ENCODE data around the gene MTF2.

The MTF2 gene

GRCh38 chr1:93111065-93111464, 32.0 kb downstream of the MTF2 start:
- no peak for TF ChIP-seq CTCF (IDR thresholded peaks at IDR 0.05; ENCODE audit: extremely low read depth, insufficient read depth, missing control alignments)

GRCh38 chr1:93111561-93111960, 32.5 kb downstream of the MTF2 start:
- in situ Hi-C loops (cut with MboI; ENCODE audit: low pct_unique_long_range_greater_than_20kb, low sequenced_read_pairs, unreplicated experiment), result no loop called here
- no peak for DNase-seq (ENCODE audit: low spot score)
- no peak for TF ChIP-seq CTCF (IDR thresholded peaks at IDR 0.05; ENCODE audit: extremely low read depth, insufficient read depth, missing control alignments)

More at GRCh38 chr1:93111065-93111464, 32.0 kb downstream of the MTF2 start:
- no peak for DNase-seq (ENCODE audit: low spot score)
- in situ Hi-C loops (cut with MboI; ENCODE audit: low pct_unique_long_range_greater_than_20kb, low sequenced_read_pairs, unreplicated experiment), result no loop called here

- in situ Hi-C loops (cut with MboI; ENCODE audit: low pct_unique_long_range_greater_than_20kb, low sequenced_read_pairs, unreplicated experiment), result no loop called here
- no peak for TF ChIP-seq CTCF (IDR thresholded peaks at IDR 0.05; ENCODE audit: extremely low read depth, insufficient read depth, missing control alignments)
- DNase-seq (ENCODE audit: low spot score), result no peak
Observed at GRCh38 chr1:93113127-93113526, 34.0 kb downstream of the MTF2 start.

GRCh38 chr1:93114391-93114790, 35.3 kb downstream of the MTF2 start:
- no peak for TF ChIP-seq CTCF (IDR thresholded peaks at IDR 0.05; ENCODE audit: extremely low read depth, insufficient read depth, missing control alignments)
- DNase-seq (ENCODE audit: low spot score), result no peak
- in situ Hi-C loops (cut with MboI; ENCODE audit: low pct_unique_long_range_greater_than_20kb, low sequenced_read_pairs, unreplicated experiment), result no loop called here

GRCh38 chr1:93120614-93121013, 41.5 kb downstream of the MTF2 start:
- DNase-seq (ENCODE audit: low spot score), result no peak
- in situ Hi-C loops (cut with MboI; ENCODE audit: low pct_unique_long_range_greater_than_20kb, low sequenced_read_pairs, unreplicated experiment), result no loop called here
- no peak for TF ChIP-seq CTCF (IDR thresholded peaks at IDR 0.05; ENCODE audit: extremely low read depth, insufficient read depth, missing control alignments)

GRCh38 chr1:93123201-93123783, 44.2 kb downstream of the MTF2 start:
- TF ChIP-seq CTCF (IDR thresholded peaks at IDR 0.05; ENCODE audit: extremely low read depth, insufficient read depth, missing control alignments), result no peak
- DNase-seq (ENCODE audit: low spot score), result no peak
- in situ Hi-C loops (cut with MboI; ENCODE audit: low pct_unique_long_range_greater_than_20kb, low sequenced_read_pairs, unreplicated experiment), result no loop called here

Data from GM13977 (cell line).